ENCODE data around the gene NRAP.

DNA sequence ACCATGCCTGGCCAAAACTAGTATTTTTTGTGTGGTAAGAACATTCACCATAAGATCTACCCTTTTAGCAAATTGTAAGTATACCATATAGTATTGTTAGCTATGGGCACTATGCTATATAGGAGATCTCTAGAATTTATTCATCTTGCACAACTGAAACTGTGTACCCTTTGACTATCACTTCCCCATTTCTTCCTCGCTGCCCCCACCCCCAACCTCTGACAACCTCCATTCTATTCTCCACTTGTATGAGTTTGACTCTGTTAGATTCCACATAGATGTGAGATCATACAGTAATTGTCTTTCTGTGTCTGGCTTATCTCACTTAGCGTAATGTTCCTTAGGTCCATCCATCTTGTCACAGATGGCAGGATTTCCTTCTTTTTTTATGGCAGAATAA lies 19.5 kb upstream of the NRAP start:
- no peak for TF ChIP-seq EZH2 (IDR thresholded peaks at IDR 0.05; ENCODE audit: insufficient read depth, poor library complexity, severe bottlenecking)
- no peak for TF ChIP-seq EZH2phosphoT487 (IDR thresholded peaks at IDR 0.05; ENCODE audit: insufficient read depth, low read depth)

All from GM23248 (cell line).